C4-2B (cell line): ENCODE data around the gene HK2.

Source experiments
- CTCF ChIP-seq: fragments of 450-650 bp; conservative IDR thresholded peaks from 2 replicates; pipeline ENCODE4 v1.5.1; 2017; ENCODE audit warnings: mild to moderate bottlenecking
- ZFX ChIP-seq: fragments of 450-650 bp; IDR thresholded peaks from 2 replicates; pipeline ENCODE4 v1.6.1; 2017

DNA sequence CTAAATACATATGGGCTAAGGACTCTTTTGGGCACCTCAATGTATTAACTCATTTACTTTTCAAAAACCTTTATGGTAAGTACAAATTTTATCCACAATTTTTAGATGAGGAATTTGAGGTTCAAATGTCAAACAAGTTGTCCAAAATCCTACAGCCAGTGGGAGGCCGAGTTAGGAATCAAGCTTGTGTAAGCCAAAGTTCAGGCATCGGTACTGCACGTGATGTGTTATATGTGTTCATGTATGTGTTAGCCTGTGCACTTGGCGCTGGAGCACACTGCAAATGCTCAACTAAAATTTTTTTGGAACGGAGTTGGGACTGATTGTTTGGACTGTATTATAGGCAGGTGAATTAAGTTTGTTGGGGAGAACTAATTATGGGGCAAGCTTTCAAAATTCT is 22.7 kb downstream of the HK2 start:
- TF ChIP-seq CTCF (no peak), ZFX (no peak)
